Cortex of kidney (tissue), 1 donor: Measurements from ENCODE around the gene PREX1.

ENCODE experiments used
- DNase-seq: peaks from one replicate; lab custom pipeline; 2025; lab: John Stamatoyannopoulos, UW

The PREX1 gene

GRCh38 chr20:48583171-48583570 is 244.6 kb downstream of the PREX1 start:
- no peak for DNase-seq

GRCh38 chr20:48582673-48582985 is 245.2 kb downstream of the PREX1 start:
- no peak for DNase-seq

GRCh38 chr20:48581167-48581566 is 246.6 kb downstream of the PREX1 start:
- DNase-seq: no peak

- DNase-seq: no peak
Observed at GRCh38 chr20:48578397-48579098, 249.3 kb downstream of the PREX1 start.

- no peak for DNase-seq
Observed at GRCh38 chr20:48577557-48577956, 250.2 kb downstream of the PREX1 start.

- DNase-seq: no peak
Observed at GRCh38 chr20:48574383-48574782, 253.4 kb downstream of the PREX1 start.
